ENCODE measurements around the gene HMHB1.

GRCh38 chr5:143860211-143860610 is 48.2 kb downstream of the HMHB1 start:
- TF ChIP-seq CTCF (IDR thresholded peaks at IDR 0.05) (no peak), POLR2A (IDR thresholded peaks at IDR 0.05) (no peak)

All from ovary (tissue), 3 donors.